Tibial artery (tissue), 4 donors: ENCODE data around the gene ZNF333.

ENCODE experiments used
- DNase-seq, 2 donors: peaks; one replicate each; pipeline ENCODE4 v3.0.0-alpha.2; 2019
- H3K27ac ChIP-seq, 2 donors: fragments of 200-600 bp; sonication (generic) in 1 of 2; 1 replicate in 1 of 2; 2 replicates in 1 of 2; pipeline ENCODE4 v1.5.1; 2018 to 2019; ENCODE audit warnings: mild to moderate bottlenecking in 1 of 2
- H3K27me3 ChIP-seq, 2 donors: fragments of 200-600 bp; sonication (generic) in 1 of 2; one replicate each; pipeline versions ENCODE4 v1.5.1 to v1.6.0; 2016 to 2019
- H3K36me3 ChIP-seq, 3 donors: fragments of 200-600 bp; sonication (generic) in 2 of 3; one replicate each; pipeline ENCODE4 v1.5.1; 2016 to 2019; ENCODE audit warnings: mild to moderate bottlenecking in 2 of 3
- H3K4me1 ChIP-seq, 4 donors: fragments of 200-600 bp; sonication (generic) in 2 of 4; 1 replicate in 3 of 4; 2 replicates in 1 of 4; pipeline ENCODE4 v1.5.1; 2016 to 2019
- H3K4me3 ChIP-seq, 2 donors: fragments of 200-600 bp; sonication (generic) in 1 of 2; 1 replicate in 1 of 2; 2 replicates in 1 of 2; pipeline ENCODE4 v1.5.1; 2018 to 2019; ENCODE audit warnings: mild to moderate bottlenecking in 2 of 2
- H3K9me3 ChIP-seq, 3 donors: fragments of 200-600 bp; sonication (generic) in 1 of 3; one replicate each; pipeline ENCODE4 v1.5.1; 2016 to 2019
- intact Hi-C: fragments of 100-400 bp; cut with DNase I; formaldehyde crosslinking; loops from one replicate; pipeline ENCODE4 v1.15.0; 2023; ENCODE audit warnings: low total_unique reads
- TF ChIP-seq, protein P1 (sequence below), 2 experiments: fragments of 200-600 bp in 1 of 2; fragments of 450-650 bp in 1 of 2; IDR thresholded peaks; one replicate each; pipeline ENCODE4 v1.5.1; 2017 to 2019; ENCODE audit warnings: antibody characterized with exemption in 2 of 2, mild to moderate bottlenecking in 1 of 2, moderate library complexity in 1 of 2

ZNF333 gene

DNA sequence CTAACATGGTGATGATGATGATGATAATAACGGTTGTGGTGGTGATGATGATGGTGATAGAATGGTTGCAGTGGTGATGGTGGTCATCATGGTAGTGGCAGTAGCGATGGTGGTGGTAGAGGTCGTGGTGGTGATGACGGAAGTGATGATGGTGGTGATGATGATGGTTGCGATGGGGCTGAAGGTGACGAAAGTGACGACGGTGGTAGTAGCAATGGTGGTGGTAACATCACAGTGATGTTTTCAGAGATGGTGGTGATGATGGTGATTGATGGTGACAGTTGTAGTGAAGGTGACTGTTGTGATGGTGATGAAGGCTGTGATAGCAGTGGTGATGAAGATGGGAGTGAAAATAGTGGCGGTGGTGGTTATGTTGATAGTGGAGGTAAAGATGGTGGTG lies 11.6 kb upstream of the ZNF333 start:
- DNase-seq = no peak
- TF ChIP-seq, protein P1, sequence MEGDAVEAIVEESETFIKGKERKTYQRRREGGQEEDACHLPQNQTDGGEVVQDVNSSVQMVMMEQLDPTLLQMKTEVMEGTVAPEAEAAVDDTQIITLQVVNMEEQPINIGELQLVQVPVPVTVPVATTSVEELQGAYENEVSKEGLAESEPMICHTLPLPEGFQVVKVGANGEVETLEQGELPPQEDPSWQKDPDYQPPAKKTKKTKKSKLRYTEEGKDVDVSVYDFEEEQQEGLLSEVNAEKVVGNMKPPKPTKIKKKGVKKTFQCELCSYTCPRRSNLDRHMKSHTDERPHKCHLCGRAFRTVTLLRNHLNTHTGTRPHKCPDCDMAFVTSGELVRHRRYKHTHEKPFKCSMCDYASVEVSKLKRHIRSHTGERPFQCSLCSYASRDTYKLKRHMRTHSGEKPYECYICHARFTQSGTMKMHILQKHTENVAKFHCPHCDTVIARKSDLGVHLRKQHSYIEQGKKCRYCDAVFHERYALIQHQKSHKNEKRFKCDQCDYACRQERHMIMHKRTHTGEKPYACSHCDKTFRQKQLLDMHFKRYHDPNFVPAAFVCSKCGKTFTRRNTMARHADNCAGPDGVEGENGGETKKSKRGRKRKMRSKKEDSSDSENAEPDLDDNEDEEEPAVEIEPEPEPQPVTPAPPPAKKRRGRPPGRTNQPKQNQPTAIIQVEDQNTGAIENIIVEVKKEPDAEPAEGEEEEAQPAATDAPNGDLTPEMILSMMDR (IDR thresholded peaks at IDR 0.05) = no peak

DNA sequence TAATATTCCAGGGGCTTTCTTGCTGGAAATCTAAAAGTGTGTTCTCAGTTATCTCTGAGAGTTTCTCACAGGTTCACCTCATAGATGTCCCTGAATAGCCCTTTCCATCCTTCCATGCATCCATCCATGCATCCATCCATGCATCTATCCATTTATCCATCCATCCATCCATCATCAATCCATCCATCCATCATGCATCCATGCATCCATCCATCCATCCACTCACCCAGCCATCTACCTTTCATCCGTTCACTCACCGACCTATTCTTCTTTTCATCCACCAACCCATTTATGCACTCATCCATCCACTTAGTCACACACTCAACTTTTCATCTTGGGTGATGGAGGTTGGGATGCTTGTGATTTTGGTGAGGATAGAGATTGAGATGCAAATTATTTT lies 7.8 kb upstream of the ZNF333 start:
- Histone ChIP-seq H3K36me3 (no peaks in the 10 kb centered on the region), H3K27ac (no peak overlapping the region), H3K27me3 (peaks cover 0 to 11% of the 10 kb centered on the region in 2 donors), H3K4me1 (no peaks in the 10 kb centered on the region), H3K9me3 (no peaks in the 10 kb centered on the region), H3K4me3 (no peak overlapping the region)
- intact Hi-C loops = loop anchor here (5.0 kb wide), 1 partner anchor 115 kb away; no protein-coding TSS in a partner anchor
- TF ChIP-seq, protein P1 (IDR thresholded peaks at IDR 0.05) = no peak
- DNase-seq = no peak

More for the DNA sequence above, 11.6 kb upstream of the ZNF333 start:
- Histone ChIP-seq H3K9me3 (no peaks in the 10 kb centered on the region), H3K27me3 (peaks cover 0 to 13% of the 10 kb centered on the region in 2 donors), H3K27ac (no peak overlapping the region), H3K4me3 (no peak overlapping the region), H3K36me3 (no peaks in the 10 kb centered on the region), H3K4me1 (no peaks in the 10 kb centered on the region)
- intact Hi-C loops = no loop called here

DNA sequence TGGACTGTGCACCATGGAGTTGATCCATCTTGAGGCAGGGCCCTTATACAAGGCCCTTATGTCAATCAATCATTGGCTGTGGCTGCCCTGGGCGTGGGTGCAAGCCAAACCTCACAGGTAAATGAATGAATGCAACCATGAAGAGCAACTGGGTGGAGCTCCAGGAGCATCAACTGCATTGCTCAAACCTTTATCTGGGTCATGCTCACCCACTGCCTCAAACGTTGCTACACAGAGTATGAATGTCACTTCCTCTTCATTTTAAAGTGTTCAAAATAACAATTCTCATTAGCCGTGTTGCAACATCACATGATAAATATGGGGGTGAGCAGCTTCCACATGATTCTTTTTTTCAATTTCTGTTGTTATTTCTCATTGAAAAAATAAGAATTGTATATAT lies 6.4 kb upstream of the ZNF333 start:
- Histone ChIP-seq H3K27me3 (peaks cover 0 to 11% of the 10 kb centered on the region in 2 donors), H3K4me3 (no peak overlapping the region), H3K27ac (no peak overlapping the region), H3K4me1 (no peaks in the 10 kb centered on the region), H3K36me3 (no peaks in the 10 kb centered on the region), H3K9me3 (no peaks in the 10 kb centered on the region)
- TF ChIP-seq, protein P1 (IDR thresholded peaks at IDR 0.05) = no peak
- no peak for DNase-seq
- intact Hi-C loops = loop anchor here (5.0 kb wide), 1 partner anchor 116 kb away; no protein-coding TSS in a partner anchor

DNA sequence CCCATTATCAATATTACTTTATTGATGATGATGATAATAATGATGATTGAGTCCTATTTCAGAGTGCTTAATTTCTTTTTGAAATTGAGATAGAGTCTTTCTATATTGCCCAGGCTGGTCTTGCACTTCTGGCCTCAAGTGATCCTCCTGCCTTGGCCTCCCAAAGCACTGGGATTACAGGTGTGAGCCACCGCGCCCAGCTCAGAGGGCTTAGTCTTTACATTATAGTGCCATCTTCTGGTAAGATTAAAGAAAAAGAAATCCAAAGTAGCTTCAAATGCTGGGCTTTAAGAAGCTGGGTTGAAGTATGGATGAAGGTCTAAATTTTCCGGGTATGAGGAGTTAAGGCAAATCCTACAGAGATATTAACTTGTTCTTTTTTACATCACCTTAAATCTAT lies 3.4 kb upstream of the ZNF333 start:
- H3K36me3 ChIP-seq = no peaks in the 10 kb centered on the region
- H3K4me1 ChIP-seq = peaks cover 0 to 18% (median 3%) of the 10 kb centered on the region in 4 donors
- peaks cover 0 to 11% of the 10 kb centered on the region in 2 donors for H3K27me3 ChIP-seq
- no peak for DNase-seq
- TF ChIP-seq, protein P1 (IDR thresholded peaks at IDR 0.05) = no peak
- no peak overlapping the region for H3K4me3 ChIP-seq
- intact Hi-C loops = no loop called here
- no peaks in the 10 kb centered on the region for H3K9me3 ChIP-seq
- H3K27ac ChIP-seq = no peak overlapping the region

DNA sequence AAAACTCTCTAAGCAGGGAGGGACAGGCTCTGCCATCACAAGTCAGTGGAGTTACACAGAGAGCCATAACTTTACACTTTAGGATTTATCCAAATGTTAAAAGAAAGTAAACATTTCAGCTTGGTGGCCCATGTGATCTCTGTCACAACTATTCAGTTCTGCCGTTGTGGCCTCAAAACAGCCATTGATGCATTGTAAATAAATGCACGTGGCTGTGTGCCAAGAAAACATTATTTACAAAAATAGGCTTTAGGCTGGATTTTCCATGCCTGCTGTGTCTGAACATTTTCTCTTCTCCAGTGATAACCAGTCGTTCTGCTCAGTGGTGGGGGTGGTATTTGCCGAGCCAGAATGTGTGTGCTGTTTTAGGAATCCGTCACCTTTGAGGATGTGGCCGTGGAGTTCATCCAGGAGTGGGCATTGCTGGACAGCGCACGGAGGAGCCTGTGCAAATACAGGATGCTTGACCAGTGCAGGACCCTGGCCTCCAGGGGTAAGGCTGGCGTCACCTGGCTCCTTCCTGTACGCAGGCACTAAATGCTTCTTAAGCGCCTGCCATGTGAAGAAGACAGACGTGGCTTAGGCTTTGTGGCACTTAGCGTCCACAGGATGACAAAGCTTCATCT lies 4.9 kb downstream of the ZNF333 start:
- no peak for DNase-seq
- TF ChIP-seq, protein P1 (IDR thresholded peaks at IDR 0.05) = no peak
- peaks cover 0 to 11% (median 3%) of the 10 kb centered on the region in 4 donors for H3K4me1 ChIP-seq
- H3K36me3 ChIP-seq = peaks cover 55 to 67% (median 64%) of the 10 kb centered on the region in 3 donors
- H3K27me3 ChIP-seq = no peaks in the 10 kb centered on the region
- H3K27ac ChIP-seq = no peak overlapping the region
- H3K4me3 ChIP-seq = no peak overlapping the region
- intact Hi-C loops = no loop called here
- H3K9me3 ChIP-seq = no peaks in the 10 kb centered on the region
